Endodermal cell (in vitro differentiated cells): ENCODE measurements around the gene MIB1. TPM values are rescaled to one million over a fixed set of nuclear protein-coding genes. Genes with fewer than 3 reads are reported as not detected.

Experiments used
- DNase-seq: peaks from one replicate; pipeline ENCODE4 v3.0.0-alpha.2; 2017
- H3K27ac ChIP-seq: 2 replicates; pipeline ENCODE4 v1.5.1; 2013; ENCODE audit warnings: mild to moderate bottlenecking, low read depth, low read length, moderate library complexity
- H3K27me3 ChIP-seq: 2 replicates; pipeline ENCODE4 v1.6.1; 2013; ENCODE audit warnings: mild to moderate bottlenecking, low read length, moderate library complexity; ENCODE audit not compliant: insufficient read depth, control insufficient read depth, poor library complexity, severe bottlenecking
- H3K36me3 ChIP-seq: 2 replicates; pipeline ENCODE4 v1.7.0; 2013; ENCODE audit warnings: mild to moderate bottlenecking, low read length, moderate library complexity; ENCODE audit not compliant: control insufficient read depth, insufficient read depth
- H3K4me1 ChIP-seq: one replicate; pipeline ENCODE4 v1.7.0; 2013; ENCODE audit warnings: low read length; ENCODE audit not compliant: control insufficient read depth, insufficient read depth
- H3K4me3 ChIP-seq: 2 replicates; pipeline ENCODE4 v1.5.1; 2013; ENCODE audit warnings: mild to moderate bottlenecking, low read length, moderate library complexity
- H3K9ac ChIP-seq: 2 replicates; pipeline ENCODE4 v1.6.1; 2013; ENCODE audit warnings: mild to moderate bottlenecking, low read length, moderate library complexity; ENCODE audit not compliant: poor library complexity, severe bottlenecking; ENCODE audit errors: extremely low read depth
- H3K9me3 ChIP-seq: 2 replicates; pipeline ENCODE4 v1.6.1; 2013; ENCODE audit warnings: mild to moderate bottlenecking, low read length, moderate library complexity; ENCODE audit not compliant: control insufficient read depth
- H3K27ac Mint-ChIP-seq: 2 replicates; pipeline ENCODE4 v1.8.0; 2020; ENCODE audit warnings: mixed read lengths
- H3K27me3 Mint-ChIP-seq: 2 replicates; pipeline ENCODE4 v1.8.0; 2021; ENCODE audit warnings: mild to moderate bottlenecking, mixed read lengths; ENCODE audit not compliant: insufficient read depth
- H3K36me3 Mint-ChIP-seq: 2 replicates; pipeline ENCODE4 v1.8.0; 2020; ENCODE audit warnings: low read depth, mixed read lengths
- H3K4me1 Mint-ChIP-seq: 2 replicates; pipeline ENCODE4 v1.8.0; 2020; ENCODE audit warnings: mixed read lengths
- H3K4me3 Mint-ChIP-seq: 2 replicates; pipeline ENCODE4 v1.8.0; 2020; ENCODE audit warnings: mild to moderate bottlenecking, moderate library complexity, mixed read lengths
- H3K9me3 Mint-ChIP-seq: 2 replicates; pipeline ENCODE4 v1.8.0; 2020; ENCODE audit warnings: mild to moderate bottlenecking, mixed read lengths
- CTCF ChIP-seq: fragments of 200-600 bp; sonication (generic); conservative IDR thresholded peaks from 2 replicates; pipeline ENCODE4 v1.5.0; 2021; ENCODE audit warnings: antibody characterized with exemption, mild to moderate bottlenecking
- WGBS, 2 experiments: methylation state at CpG; one replicate each; pipeline versions ENCODE4 v1.1.5 to v1.1.7; 2013; ENCODE audit warnings: missing lambda C conversion rate in 2 of 2, mixed read lengths in 1 of 2; ENCODE audit not compliant: insufficient coverage in 1 of 2, insufficient read length in 1 of 2; 5-methylcytosine and 5-hydroxymethylcytosine counted together
- total RNA-seq, 2 donors: library from RNA; stranded (reverse); fragmentation: NEBNext Ultra II Directional in 1 of 2; extraction: Animal tissue kit (Norgen Biotek cat#: 25700) in 1 of 2; gene quantifications; 2 replicates in 1 of 2; 3 replicates in 1 of 2; pipeline ENCODE4 v1.2.1, GENCODE V29; 2021

Gene MIB1
- total RNA-seq, 2 donors from 2014 or later, result 66.4 to 75.0 TPM

- H3K27ac Mint-ChIP-seq, result peak overlapping the region; percentile 11
- no peaks in the 10 kb centered on the region for H3K27me3 ChIP-seq
- no peak overlapping the region for H3K4me3 Mint-ChIP-seq
- WGBS, 2 experiments, result 95% methylated on average over 2 to 3 of the region's 3 CpGs
- no peaks in the 10 kb centered on the region for H3K9me3 ChIP-seq
- no peak overlapping the region for H3K27ac ChIP-seq
- H3K36me3 Mint-ChIP-seq, result peaks cover 18% of the 10 kb centered on the region
- H3K27me3 Mint-ChIP-seq, result no peaks in the 10 kb centered on the region
- TF ChIP-seq CTCF, result no peak
- no peaks in the 10 kb centered on the region for H3K4me1 ChIP-seq
- H3K36me3 ChIP-seq, result peaks cover 20% of the 10 kb centered on the region
- H3K9me3 Mint-ChIP-seq, result no peaks in the 10 kb centered on the region
- H3K4me1 Mint-ChIP-seq, result peaks cover 11% of the 10 kb centered on the region
- DNase-seq, result no peak
- no peak overlapping the region for H3K9ac ChIP-seq
- no peak overlapping the region for H3K4me3 ChIP-seq
These were observed 93.7 kb downstream of the MIB1 start for GRCh38 chr18:21834299-21834660.

- H3K4me1 Mint-ChIP-seq, result no peaks in the 10 kb centered on the region
- no peak for TF ChIP-seq CTCF
- no peaks in the 10 kb centered on the region for H3K27me3 Mint-ChIP-seq
- 96% methylated on average over 1 of the region's 1 CpG; no CpG with 5 or more reads in 1 of the 2 experiments for WGBS, 2 experiments
- no peak for DNase-seq
- Histone ChIP-seq H3K9me3 (no peaks in the 10 kb centered on the region), H3K27ac (no peak overlapping the region), H3K36me3 (peaks cover 75% of the 10 kb centered on the region), H3K4me1 (no peaks in the 10 kb centered on the region), H3K4me3 (no peak overlapping the region), H3K27me3 (no peaks in the 10 kb centered on the region), H3K9ac (no peak overlapping the region)
- H3K36me3 Mint-ChIP-seq, result peaks cover 56% of the 10 kb centered on the region
- no peak overlapping the region for H3K27ac Mint-ChIP-seq
- H3K4me3 Mint-ChIP-seq, result no peak overlapping the region
- H3K9me3 Mint-ChIP-seq, result no peaks in the 10 kb centered on the region
These were observed 101.0 kb downstream of the MIB1 start for GRCh38 chr18:21841570-21841969.

- Histone ChIP-seq H3K9ac (no peak overlapping the region), H3K36me3 (peaks cover 87% of the 10 kb centered on the region), H3K27ac (no peak overlapping the region), H3K4me1 (no peaks in the 10 kb centered on the region), H3K9me3 (no peaks in the 10 kb centered on the region), H3K27me3 (no peaks in the 10 kb centered on the region), H3K4me3 (no peak overlapping the region)
- 100% methylated on average over 1 of the region's 2 CpGs; no CpG with 5 or more reads in 1 of the 2 experiments for WGBS, 2 experiments
- Mint-ChIP-seq H3K27ac (no peak overlapping the region), H3K36me3 (peaks cover 67% of the 10 kb centered on the region), H3K4me3 (no peak overlapping the region), H3K4me1 (no peaks in the 10 kb centered on the region), H3K27me3 (no peaks in the 10 kb centered on the region), H3K9me3 (no peaks in the 10 kb centered on the region)
- DNase-seq, result no peak
- no peak for TF ChIP-seq CTCF
These were observed 102.7 kb downstream of the MIB1 start for GRCh38 chr18:21843341-21843740.
